ENCODE data around the gene ERC1.

The ERC1 gene

GRCh38 chr12:1466481-1467154 is 475.6 kb downstream of the ERC1 start:
- Mint-ChIP-seq H3K27ac (no peak overlapping the region), H3K27me3 (no peaks in the 10 kb centered on the region), H3K4me3 (no peak overlapping the region), H3K4me1 (no peaks in the 10 kb centered on the region), H3K9me3 (no peaks in the 10 kb centered on the region)
- DNase-seq (no peak), ATAC-seq (no peak)

GRCh38 chr12:1467710-1468109 is 476.7 kb downstream of the ERC1 start:
- H3K4me1 Mint-ChIP-seq, result peaks cover 6% of the 10 kb centered on the region
- no peaks in the 10 kb centered on the region for H3K9me3 Mint-ChIP-seq
- H3K27me3 Mint-ChIP-seq, result no peaks in the 10 kb centered on the region
- no peak overlapping the region for H3K4me3 Mint-ChIP-seq
- H3K27ac Mint-ChIP-seq, result no peak overlapping the region
- DNase-seq (no peak), ATAC-seq (no peak)

DNA sequence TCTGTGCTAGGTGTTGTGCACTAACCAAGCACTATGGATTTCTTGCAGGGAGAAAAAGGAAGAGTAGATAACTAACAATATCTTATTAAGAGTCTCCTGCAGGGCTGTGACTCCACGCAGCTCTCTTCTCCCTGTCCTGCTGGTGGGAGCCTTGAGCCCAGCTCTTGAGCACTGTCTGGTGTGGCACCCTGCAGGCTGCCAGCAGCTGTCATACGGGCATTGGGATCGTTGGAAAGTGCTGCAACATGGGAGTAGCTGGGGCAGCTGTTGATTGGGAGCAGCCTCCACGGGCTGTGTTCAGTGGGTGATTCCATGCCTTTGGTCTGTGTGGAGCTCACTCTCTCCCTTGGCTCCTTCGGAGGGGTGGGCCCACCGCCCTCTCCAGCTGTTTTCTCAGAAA is 478.0 kb downstream of the ERC1 start:
- no peak for ATAC-seq
- H3K4me1 Mint-ChIP-seq, result peaks cover 6% of the 10 kb centered on the region
- H3K27me3 Mint-ChIP-seq, result no peaks in the 10 kb centered on the region
- no peak overlapping the region for H3K4me3 Mint-ChIP-seq
- no peak for DNase-seq
- no peaks in the 10 kb centered on the region for H3K9me3 Mint-ChIP-seq
- H3K27ac Mint-ChIP-seq, result no peak overlapping the region

DNA sequence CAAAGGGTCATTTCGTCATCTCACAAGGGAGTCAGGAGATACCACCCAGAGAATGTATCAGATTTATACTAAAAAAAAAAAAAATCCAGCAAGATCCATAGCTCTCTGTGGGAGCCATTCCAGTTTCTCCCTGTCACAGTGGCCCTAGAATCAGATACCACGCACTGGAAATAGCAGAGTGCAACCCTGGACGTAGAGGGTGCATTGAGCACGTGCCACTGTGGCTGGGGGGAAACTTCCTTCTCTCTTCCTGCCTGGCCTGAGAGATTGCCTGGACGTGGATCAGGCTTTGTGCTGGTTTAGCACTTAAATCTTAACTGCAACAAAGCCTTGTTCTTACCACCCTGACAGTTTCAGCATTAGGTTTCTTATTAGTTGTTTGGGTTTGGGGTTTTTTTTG is 479.0 kb downstream of the ERC1 start:
- H3K4me1 Mint-ChIP-seq, result peaks cover 6% of the 10 kb centered on the region

DNA sequence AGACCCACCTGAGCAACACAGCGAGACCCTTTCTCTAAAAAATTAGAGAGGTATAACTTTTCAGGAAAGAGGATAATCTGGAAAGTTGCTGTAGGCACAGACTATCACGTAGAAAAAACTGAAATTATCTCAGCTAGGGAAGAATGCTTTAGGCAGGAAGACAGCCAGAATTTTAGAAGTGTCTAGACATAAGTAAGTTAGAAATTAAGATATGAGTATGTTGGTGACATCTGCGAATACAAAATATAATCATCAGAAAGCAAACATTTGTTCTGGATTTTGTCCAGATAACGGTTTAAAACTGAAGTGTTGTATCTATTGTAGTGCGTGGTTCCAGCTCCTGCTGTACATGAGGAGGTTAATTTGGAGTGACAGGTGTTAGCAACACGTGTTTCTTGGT is 480.2 kb downstream of the ERC1 start:
- no peak overlapping the region for H3K4me3 Mint-ChIP-seq
- H3K27me3 Mint-ChIP-seq, result no peaks in the 10 kb centered on the region
- ATAC-seq (no peak), DNase-seq (no peak)
- peaks cover 6% of the 10 kb centered on the region for H3K4me1 Mint-ChIP-seq
- H3K9me3 Mint-ChIP-seq, result no peaks in the 10 kb centered on the region
- no peak overlapping the region for H3K27ac Mint-ChIP-seq

More for the DNA sequence above, 479.0 kb downstream of the ERC1 start:
- DNase-seq, result no peak
- no peaks in the 10 kb centered on the region for H3K27me3 Mint-ChIP-seq
- ATAC-seq, result no peak
- H3K27ac Mint-ChIP-seq, result no peak overlapping the region
- no peaks in the 10 kb centered on the region for H3K9me3 Mint-ChIP-seq
- no peak overlapping the region for H3K4me3 Mint-ChIP-seq

GRCh38 chr12:1473418-1473817 is 482.4 kb downstream of the ERC1 start:
- peak overlapping the region; percentile 64 to 82 for H3K27ac Mint-ChIP-seq

GRCh38 chr12:1474041-1474573 is 483.1 kb downstream of the ERC1 start:
- ATAC-seq (peak; percentile 91), DNase-seq (peak in 1 of 2 donors; percentile 36)
- Mint-ChIP-seq H3K4me1 (peaks cover 6% of the 10 kb centered on the region), H3K4me3 (no peak overlapping the region), H3K9me3 (no peaks in the 10 kb centered on the region), H3K27ac (no peak overlapping the region), H3K27me3 (no peaks in the 10 kb centered on the region)

More at GRCh38 chr12:1473418-1473817, 482.4 kb downstream of the ERC1 start:
- peak in 1 of 2 donors; percentile 37 for DNase-seq
- Mint-ChIP-seq H3K4me1 (peaks cover 6% of the 10 kb centered on the region), H3K27me3 (no peaks in the 10 kb centered on the region), H3K9me3 (no peaks in the 10 kb centered on the region), H3K4me3 (peak overlapping the region in 1 of 2 donors; percentile 68)
- peak; percentile 82 for ATAC-seq

DNA sequence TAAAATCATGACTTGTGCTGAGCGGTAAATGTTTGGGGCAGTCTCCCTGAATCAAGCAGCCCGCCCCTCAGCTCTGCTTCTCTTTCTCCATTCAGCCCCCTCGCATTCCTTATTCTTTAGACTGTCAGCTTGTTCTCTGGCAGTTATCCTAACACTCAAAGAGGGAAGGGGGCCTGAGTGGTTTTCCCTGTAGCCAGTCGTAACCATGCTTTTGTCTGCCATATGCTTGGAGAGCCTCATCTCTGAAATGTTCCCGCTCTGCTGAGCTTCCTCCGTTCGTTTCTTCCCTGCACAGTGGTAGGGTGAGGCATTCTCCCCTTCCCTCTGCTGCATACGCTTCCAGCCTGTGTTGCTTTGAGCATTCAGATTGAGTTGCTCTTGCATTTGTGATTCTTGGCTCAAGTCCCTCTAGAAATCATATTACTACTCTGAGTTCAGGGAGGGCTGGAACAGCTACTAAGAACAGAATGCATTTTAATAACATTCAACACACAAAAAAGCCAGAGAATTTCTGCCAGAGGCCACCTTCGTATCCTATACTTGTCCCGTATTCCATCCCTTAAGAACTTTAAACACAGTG is 483.6 kb downstream of the ERC1 start:
- DNase-seq, result no peak
- ATAC-seq, result no peak
- no peaks in the 10 kb centered on the region for H3K9me3 Mint-ChIP-seq
- H3K4me3 Mint-ChIP-seq, result no peak overlapping the region
- H3K27ac Mint-ChIP-seq, result no peak overlapping the region
- peaks cover 6% of the 10 kb centered on the region for H3K4me1 Mint-ChIP-seq
- no peaks in the 10 kb centered on the region for H3K27me3 Mint-ChIP-seq

GRCh38 chr12:1479645-1480044 is 488.6 kb downstream of the ERC1 start:
- H3K27me3 Mint-ChIP-seq, result no peaks in the 10 kb centered on the region
- ATAC-seq (no peak), DNase-seq (no peak)
- no peaks in the 10 kb centered on the region for H3K9me3 Mint-ChIP-seq
- no peak overlapping the region for H3K4me3 Mint-ChIP-seq
- H3K4me1 Mint-ChIP-seq, result no peaks in the 10 kb centered on the region
- no peak overlapping the region for H3K27ac Mint-ChIP-seq

DNA sequence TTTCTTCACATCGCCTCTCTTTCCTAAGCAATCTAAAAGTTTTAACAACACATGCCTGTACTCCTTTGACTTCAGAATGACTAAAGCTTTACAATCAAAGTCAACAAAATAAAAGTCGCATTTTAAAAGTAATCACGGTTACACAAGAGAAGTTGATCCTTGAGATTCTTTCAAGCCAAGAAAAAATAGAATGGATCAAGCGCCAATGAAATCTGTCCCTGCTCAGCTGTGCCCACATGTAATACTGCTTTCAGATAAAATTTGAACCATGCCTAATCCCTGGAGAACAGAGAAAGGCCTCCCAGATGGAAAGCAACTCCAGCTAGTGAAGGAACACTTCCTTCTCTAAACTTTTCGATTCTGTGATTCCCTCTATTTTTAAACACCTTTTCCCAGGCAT is 490.3 kb downstream of the ERC1 start:
- no peak for DNase-seq

GRCh38 chr12:1481906-1482305 is 490.9 kb downstream of the ERC1 start:
- no peaks in the 10 kb centered on the region for H3K27me3 Mint-ChIP-seq
- no peak for ATAC-seq

More for the DNA sequence above, 490.3 kb downstream of the ERC1 start:
- H3K4me1 Mint-ChIP-seq, result no peaks in the 10 kb centered on the region
- H3K27me3 Mint-ChIP-seq, result no peaks in the 10 kb centered on the region
- no peak for ATAC-seq
- no peak overlapping the region for H3K27ac Mint-ChIP-seq
- H3K9me3 Mint-ChIP-seq, result no peaks in the 10 kb centered on the region
- H3K4me3 Mint-ChIP-seq, result no peak overlapping the region

GRCh38 chr12:1488908-1489381 is 497.9 kb downstream of the ERC1 start:
- Mint-ChIP-seq H3K27ac (peak overlapping the region in 1 of 2 donors; percentile 72), H3K4me1 (peaks cover 28% of the 10 kb centered on the region), H3K27me3 (no peaks in the 10 kb centered on the region), H3K4me3 (peak overlapping the region; percentile 36 to 67), H3K9me3 (no peaks in the 10 kb centered on the region)
- DNase-seq, result no peak
- peak; percentile 58 for ATAC-seq

More at GRCh38 chr12:1481906-1482305, 490.9 kb downstream of the ERC1 start:
- peaks cover 2% of the 10 kb centered on the region for H3K4me1 Mint-ChIP-seq
- H3K4me3 Mint-ChIP-seq, result no peak overlapping the region
- no peak for DNase-seq
- no peaks in the 10 kb centered on the region for H3K9me3 Mint-ChIP-seq
- no peak overlapping the region for H3K27ac Mint-ChIP-seq

DNA sequence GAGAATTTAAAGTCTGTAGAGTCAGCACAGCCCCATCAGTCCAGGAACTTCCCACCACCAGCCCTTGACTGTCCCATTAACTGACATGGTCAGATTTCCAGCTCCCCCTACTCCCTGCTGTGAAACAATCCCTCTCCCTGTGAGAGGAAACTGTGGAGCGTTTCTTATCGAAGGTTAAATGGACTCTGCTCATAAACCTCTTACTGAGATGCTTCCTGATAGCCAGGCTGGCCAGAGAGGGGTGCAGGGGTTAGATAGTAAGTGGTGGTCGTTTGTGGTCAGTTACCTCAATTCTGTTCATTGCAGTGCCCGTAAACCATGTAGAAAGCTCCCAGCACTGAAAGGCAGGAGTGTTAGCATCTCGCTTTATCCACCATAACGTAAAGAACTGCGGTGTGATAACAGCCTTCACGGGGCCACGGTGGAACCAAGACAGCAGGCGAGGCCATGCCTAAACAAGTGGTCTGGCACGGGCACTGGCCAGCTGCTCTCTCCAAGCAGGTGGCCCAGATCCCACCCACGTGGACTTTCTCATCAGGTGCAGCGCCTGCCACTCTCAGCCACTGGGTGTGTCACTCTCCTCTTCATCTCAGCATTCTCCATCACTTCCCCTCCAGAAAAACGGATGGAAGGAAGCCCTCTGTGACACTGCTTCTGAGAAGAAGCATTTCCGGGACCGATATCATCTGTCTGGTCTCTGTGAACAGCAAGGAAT is 501.1 kb downstream of the ERC1 start:
- DNase-seq (no peak), ATAC-seq (no peak)
- H3K4me3 Mint-ChIP-seq, result no peak overlapping the region
- peaks cover 23% of the 10 kb centered on the region for H3K4me1 Mint-ChIP-seq
- H3K27me3 Mint-ChIP-seq, result no peaks in the 10 kb centered on the region
- H3K27ac Mint-ChIP-seq, result peak overlapping the region in 1 of 2 donors; percentile 39
- no peaks in the 10 kb centered on the region for H3K9me3 Mint-ChIP-seq

- no peak overlapping the region for H3K4me3 Mint-ChIP-seq
These were observed 502.9 kb downstream of the ERC1 start for GRCh38 chr12:1493781-1494565.

GRCh38 chr12:1494856-1495255 is 503.8 kb downstream of the ERC1 start:
- Mint-ChIP-seq H3K4me3 (no peak overlapping the region), H3K27ac (no peak overlapping the region), H3K9me3 (no peaks in the 10 kb centered on the region), H3K27me3 (no peaks in the 10 kb centered on the region), H3K4me1 (no peaks in the 10 kb centered on the region)
- ATAC-seq, result no peak
- no peak for DNase-seq

More at GRCh38 chr12:1493781-1494565, 502.9 kb downstream of the ERC1 start:
- H3K9me3 Mint-ChIP-seq, result no peaks in the 10 kb centered on the region
- peaks cover 5% of the 10 kb centered on the region for H3K4me1 Mint-ChIP-seq
- no peaks in the 10 kb centered on the region for H3K27me3 Mint-ChIP-seq
- DNase-seq (no peak), ATAC-seq (no peak)
- peak overlapping the region in 1 of 2 donors; percentile 44 for H3K27ac Mint-ChIP-seq

Measured in stimulated activated naive CD8-positive, alpha-beta T cell treated with anti-CD3 and anti-CD28 coated beads, Interleukin-15, amount 100 ng/mL, for 72 hours (primary cell).